Measurements from ENCODE around the gene FGFR3.

DNA sequence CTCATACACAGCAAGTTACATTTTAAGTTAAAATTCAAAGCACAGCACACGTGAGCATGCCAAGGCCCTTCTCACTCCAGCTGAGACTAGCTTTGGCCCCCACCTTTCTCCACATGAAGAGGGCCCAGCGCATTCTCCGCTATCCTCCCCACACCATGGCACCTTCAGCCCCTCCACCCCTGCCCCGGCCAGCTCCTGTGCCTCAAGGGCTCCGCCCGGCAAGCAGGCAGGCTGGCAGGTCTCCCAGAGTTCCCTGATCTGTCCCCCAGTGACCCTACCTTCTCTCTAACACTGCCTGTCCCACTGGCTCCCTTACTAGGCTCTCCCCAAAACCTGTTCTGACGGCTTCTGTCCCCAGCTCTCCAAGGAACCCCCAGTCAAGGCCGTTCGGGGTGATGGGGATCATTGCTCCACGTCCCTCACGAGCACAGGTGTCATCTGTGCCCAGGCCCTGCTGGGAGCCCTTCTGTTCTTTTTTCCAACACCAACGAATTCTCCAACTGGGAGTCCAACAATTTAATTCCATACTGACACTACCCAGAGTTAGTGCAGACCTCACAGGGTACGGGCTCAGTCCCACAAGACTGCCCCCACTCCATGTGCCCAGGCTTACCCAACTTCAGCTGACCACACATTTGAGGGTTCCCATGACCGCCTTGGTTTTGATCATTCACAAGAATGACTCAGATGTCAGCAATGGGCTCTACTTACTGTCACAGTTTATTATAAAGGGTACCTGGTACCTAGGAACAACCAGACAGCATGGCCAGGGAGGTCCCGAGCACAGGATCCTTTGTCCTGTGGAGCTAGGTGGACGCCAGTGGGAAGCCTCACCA lies 58.7 kb downstream of the FGFR3 start:
- TF ChIP-seq POLR2A (IDR thresholded peaks at IDR 0.05) (no peak), CTCF (IDR thresholded peaks at IDR 0.05) (no peak), POLR2AphosphoS5 (IDR thresholded peaks at IDR 0.05) (no peak)
